Stimulated activated naive CD4-positive, alpha-beta T cell (primary cell): ENCODE results near the gene DOCK2.
"Not testable (repeated sequence)": the region's sequence is repeated elsewhere in the genome, so short reads cannot be mapped to it uniquely, and the experiment has no call there.

ENCODE experiments used
- DNase-seq, 6 experiments: peaks; one replicate each; lab custom pipeline; 2025; lab: John Stamatoyannopoulos, UW

The DOCK2 gene

GRCh38 chr5:169817031-169817430 is 180.0 kb downstream of the DOCK2 start:
- DNase-seq: no peak

GRCh38 chr5:169826618-169827017 is 189.5 kb downstream of the DOCK2 start:
- no peak for DNase-seq

GRCh38 chr5:169827769-169828168 is 190.7 kb downstream of the DOCK2 start:
- DNase-seq: no peak

GRCh38 chr5:169828385-169828784 is 191.3 kb downstream of the DOCK2 start:
- no peak for DNase-seq

GRCh38 chr5:169831331-169831730 is 194.3 kb downstream of the DOCK2 start:
- DNase-seq: no peak

GRCh38 chr5:169832304-169832703 is 195.2 kb downstream of the DOCK2 start:
- DNase-seq: no peak

GRCh38 chr5:169832845-169833244 is 195.8 kb downstream of the DOCK2 start:
- DNase-seq: no peak

GRCh38 chr5:169833681-169834292 is 196.7 kb downstream of the DOCK2 start:
- not testable (repeated sequence) for DNase-seq

- DNase-seq: not testable (repeated sequence)
Observed at GRCh38 chr5:169834540-169834939, 197.5 kb downstream of the DOCK2 start.

- no peak for DNase-seq
Observed at GRCh38 chr5:169836835-169837536, 199.9 kb downstream of the DOCK2 start.

GRCh38 chr5:169837686-169838085 is 200.6 kb downstream of the DOCK2 start:
- no peak for DNase-seq

- no peak for DNase-seq
Observed at GRCh38 chr5:169838688-169839087, 201.6 kb downstream of the DOCK2 start.

- DNase-seq: no peak
Observed at GRCh38 chr5:169840405-169840804, 203.3 kb downstream of the DOCK2 start.

GRCh38 chr5:169842699-169843098 is 205.6 kb downstream of the DOCK2 start:
- DNase-seq: no peak

GRCh38 chr5:169847519-169847918 is 210.4 kb downstream of the DOCK2 start:
- no peak for DNase-seq

GRCh38 chr5:169848271-169848670 is 211.2 kb downstream of the DOCK2 start:
- no peak for DNase-seq

- no peak for DNase-seq
Observed at GRCh38 chr5:169848792-169849191, 211.7 kb downstream of the DOCK2 start.

GRCh38 chr5:169850409-169850808 is 213.3 kb downstream of the DOCK2 start:
- no peak for DNase-seq

- no peak for DNase-seq
Observed at GRCh38 chr5:169851321-169851850, 214.3 kb downstream of the DOCK2 start.

- DNase-seq: no peak
Observed at GRCh38 chr5:169856571-169856970, 219.5 kb downstream of the DOCK2 start.

- DNase-seq: no peak
Observed at GRCh38 chr5:169860585-169860984, 223.5 kb downstream of the DOCK2 start.

- DNase-seq: no peak
Observed at GRCh38 chr5:169861433-169861832, 224.4 kb downstream of the DOCK2 start.

- no peak for DNase-seq
Observed at GRCh38 chr5:169861934-169862333, 224.9 kb downstream of the DOCK2 start.

- no peak for DNase-seq
Observed at GRCh38 chr5:169862391-169862811, 225.3 kb downstream of the DOCK2 start.
